Measurements from ENCODE around the gene CECR2. TPM values are rescaled to one million over a fixed set of nuclear protein-coding genes. Genes with fewer than 3 reads are reported as not detected.

Gene CECR2
- total RNA-seq, 1 donor from 2014 or later: 6.2 TPM

GRCh38 chr22:17343766-17344165 is 25.5 kb upstream of the CECR2 start:
- Histone ChIP-seq H3K36me3 (ENCODE audit: control insufficient read depth, insufficient read depth, low read length) (no peaks in the 10 kb centered on the region), H3K4me3 (ENCODE audit: low read depth, low read length) (no peak overlapping the region), H3K27me3 (ENCODE audit: control insufficient read depth, insufficient read depth, low read length) (no peaks in the 10 kb centered on the region)
- DNase-seq (ENCODE audit: low read depth): no peak
- no peak for TF ChIP-seq CTCF (IDR thresholded peaks at IDR 0.05; ENCODE audit: insufficient read depth, low read length, poor library complexity, severe bottlenecking)

- Histone ChIP-seq H3K4me3 (ENCODE audit: low read depth, low read length) (no peak overlapping the region), H3K27me3 (ENCODE audit: control insufficient read depth, insufficient read depth, low read length) (no peaks in the 10 kb centered on the region), H3K36me3 (ENCODE audit: control insufficient read depth, insufficient read depth, low read length) (no peaks in the 10 kb centered on the region)
- TF ChIP-seq CTCF (IDR thresholded peaks at IDR 0.05; ENCODE audit: insufficient read depth, low read length, poor library complexity, severe bottlenecking): no peak
- no peak for DNase-seq (ENCODE audit: low read depth)
Observed at GRCh38 chr22:17346578-17346977, 22.7 kb upstream of the CECR2 start.

GRCh38 chr22:17347724-17348123 is 21.5 kb upstream of the CECR2 start:
- Histone ChIP-seq H3K27me3 (ENCODE audit: control insufficient read depth, insufficient read depth, low read length) (no peaks in the 10 kb centered on the region), H3K36me3 (ENCODE audit: control insufficient read depth, insufficient read depth, low read length) (no peaks in the 10 kb centered on the region)
- DNase-seq (ENCODE audit: low read depth): no peak

GRCh38 chr22:17348464-17349103 is 20.7 kb upstream of the CECR2 start:
- Histone ChIP-seq H3K36me3 (ENCODE audit: control insufficient read depth, insufficient read depth, low read length) (no peaks in the 10 kb centered on the region), H3K4me3 (ENCODE audit: low read depth, low read length) (no peak overlapping the region), H3K27me3 (ENCODE audit: control insufficient read depth, insufficient read depth, low read length) (no peaks in the 10 kb centered on the region)
- DNase-seq (ENCODE audit: low read depth): no peak
- TF ChIP-seq CTCF (IDR thresholded peaks at IDR 0.05; ENCODE audit: insufficient read depth, low read length, poor library complexity, severe bottlenecking): no peak

More at GRCh38 chr22:17347724-17348123, 21.5 kb upstream of the CECR2 start:
- no peak overlapping the region for H3K4me3 ChIP-seq (ENCODE audit: low read depth, low read length)
- TF ChIP-seq CTCF (IDR thresholded peaks at IDR 0.05; ENCODE audit: insufficient read depth, low read length, poor library complexity, severe bottlenecking): no peak

- Histone ChIP-seq H3K27me3 (ENCODE audit: control insufficient read depth, insufficient read depth, low read length) (no peaks in the 10 kb centered on the region), H3K4me3 (ENCODE audit: low read depth, low read length) (no peak overlapping the region), H3K36me3 (ENCODE audit: control insufficient read depth, insufficient read depth, low read length) (no peaks in the 10 kb centered on the region)
- no peak for TF ChIP-seq CTCF (IDR thresholded peaks at IDR 0.05; ENCODE audit: insufficient read depth, low read length, poor library complexity, severe bottlenecking)
- no peak for DNase-seq (ENCODE audit: low read depth)
Observed at GRCh38 chr22:17349172-17349571, 20.1 kb upstream of the CECR2 start.

GRCh38 chr22:17350292-17350691 is 19.0 kb upstream of the CECR2 start:
- TF ChIP-seq CTCF (IDR thresholded peaks at IDR 0.05; ENCODE audit: insufficient read depth, low read length, poor library complexity, severe bottlenecking): no peak
- no peaks in the 10 kb centered on the region for H3K27me3 ChIP-seq (ENCODE audit: control insufficient read depth, insufficient read depth, low read length)
- H3K36me3 ChIP-seq (ENCODE audit: control insufficient read depth, insufficient read depth, low read length): no peaks in the 10 kb centered on the region
- DNase-seq (ENCODE audit: low read depth): no peak
- H3K4me3 ChIP-seq (ENCODE audit: low read depth, low read length): no peak overlapping the region

All from kidney epithelial cell (primary cell).